ENCODE measurements around the gene SHROOM1. TPM values are rescaled to one million over a fixed set of nuclear protein-coding genes. Genes with fewer than 3 reads are reported as not detected.
"Not testable (repeated sequence)": the region's sequence is repeated elsewhere in the genome, so short reads cannot be mapped to it uniquely, and the experiment has no call there.

SHROOM1 gene
- total RNA-seq, 1 experiment from 2014 or later, result 16.4 TPM

- no peaks in the 10 kb centered on the region for H3K36me3 ChIP-seq
- no peaks in the 10 kb centered on the region for H3K9me3 ChIP-seq
- H3K27me3 ChIP-seq, result no peaks in the 10 kb centered on the region
- no peak overlapping the region for H3K4me3 ChIP-seq
- DNase-seq, result no peak
Observed at GRCh38 chr5:132859889-132860437, 29.5 kb upstream of the SHROOM1 start.

GRCh38 chr5:132856011-132856410 is 25.6 kb upstream of the SHROOM1 start:
- Histone ChIP-seq H3K36me3 (no peaks in the 10 kb centered on the region), H3K27me3 (no peaks in the 10 kb centered on the region), H3K4me3 (no peak overlapping the region), H3K9me3 (no peaks in the 10 kb centered on the region)
- DNase-seq, result no peak

DNA sequence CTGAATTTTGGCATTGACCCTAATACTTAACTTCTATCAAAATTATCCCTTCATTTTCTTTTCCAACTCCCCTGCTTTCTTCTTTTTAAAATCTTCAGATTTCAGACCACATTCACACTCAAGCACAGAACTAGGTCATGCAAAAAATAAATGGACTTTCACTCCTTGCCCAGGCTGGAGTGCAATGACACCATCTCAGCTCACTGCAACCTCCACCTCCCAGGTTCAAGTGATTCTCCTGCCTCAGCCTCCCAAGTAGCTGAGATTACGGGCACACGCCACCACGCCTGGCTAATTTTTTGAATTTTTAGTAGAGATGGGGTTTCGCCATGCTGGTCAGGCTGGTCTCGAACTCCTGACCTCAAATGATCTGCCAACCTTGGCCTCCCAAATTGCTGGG is 24.5 kb upstream of the SHROOM1 start:
- not testable (repeated sequence) for H3K9me3 ChIP-seq, H3K4me3 ChIP-seq, H3K27me3 ChIP-seq, DNase-seq, H3K36me3 ChIP-seq

DNA sequence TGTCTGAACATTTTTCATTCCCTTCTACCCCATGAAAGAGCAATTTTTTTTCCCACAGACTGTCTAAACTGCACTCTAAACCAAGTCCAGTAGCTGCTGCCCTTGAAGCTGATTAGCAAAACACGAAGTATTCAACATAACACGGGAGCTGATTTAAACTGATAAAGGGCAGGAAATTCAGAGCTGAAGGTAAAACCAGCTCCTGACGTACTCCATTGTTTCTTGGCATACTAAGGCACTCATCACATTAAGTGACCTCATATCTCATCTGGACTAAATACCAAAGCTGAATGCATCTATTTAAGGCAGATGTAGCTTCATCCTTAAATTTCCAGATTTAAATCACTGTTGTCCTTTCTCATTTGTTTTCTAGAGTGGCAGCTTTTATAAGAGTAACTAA is 23.9 kb upstream of the SHROOM1 start:
- no peaks in the 10 kb centered on the region for H3K9me3 ChIP-seq
- H3K4me3 ChIP-seq, result no peak overlapping the region
- no peak for DNase-seq
- H3K36me3 ChIP-seq, result no peaks in the 10 kb centered on the region
- no peaks in the 10 kb centered on the region for H3K27me3 ChIP-seq

DNA sequence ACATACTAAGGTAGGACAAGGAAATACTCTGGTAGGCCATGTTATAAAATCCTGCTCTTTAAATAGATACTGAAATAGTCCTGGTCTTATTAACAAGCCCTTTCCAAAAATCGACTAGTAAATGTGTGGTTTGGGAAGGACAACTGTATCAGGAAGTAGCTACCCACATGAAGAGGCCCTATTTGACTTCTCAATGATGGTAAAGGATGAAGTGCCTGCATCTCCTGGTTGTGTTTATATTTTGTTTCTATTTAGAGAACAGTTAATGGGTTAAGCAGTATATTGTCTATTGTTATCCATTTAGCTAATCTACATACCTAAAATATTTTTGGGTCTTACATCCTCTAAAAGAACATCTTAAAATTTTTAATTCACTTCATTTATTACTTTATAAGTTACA is 23.3 kb upstream of the SHROOM1 start:
- H3K27me3 ChIP-seq, result no peaks in the 10 kb centered on the region
- no peaks in the 10 kb centered on the region for H3K9me3 ChIP-seq
- H3K4me3 ChIP-seq, result no peak overlapping the region
- H3K36me3 ChIP-seq, result no peaks in the 10 kb centered on the region
- no peak for DNase-seq

DNA sequence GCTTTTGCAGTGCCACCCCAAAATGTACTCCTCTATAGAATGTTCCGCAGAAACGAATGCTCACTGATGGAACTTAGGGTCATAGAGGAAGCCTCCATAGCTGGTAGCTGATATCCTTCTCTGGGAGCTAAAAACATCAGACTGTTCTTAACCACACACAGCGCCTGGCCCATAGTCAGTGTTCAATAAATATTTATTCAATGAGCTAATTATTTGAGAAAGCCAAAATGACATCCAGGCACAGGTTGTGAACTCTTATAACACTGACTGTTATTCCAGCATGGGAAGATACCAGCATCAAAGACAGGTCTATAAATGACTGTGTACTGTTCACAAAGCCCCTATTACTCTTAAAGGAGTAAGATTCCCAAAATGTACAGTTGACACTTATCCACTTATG is 22.9 kb upstream of the SHROOM1 start:
- no peak for DNase-seq
- Histone ChIP-seq H3K27me3 (no peaks in the 10 kb centered on the region), H3K36me3 (no peaks in the 10 kb centered on the region), H3K9me3 (no peaks in the 10 kb centered on the region), H3K4me3 (no peak overlapping the region)

DNA sequence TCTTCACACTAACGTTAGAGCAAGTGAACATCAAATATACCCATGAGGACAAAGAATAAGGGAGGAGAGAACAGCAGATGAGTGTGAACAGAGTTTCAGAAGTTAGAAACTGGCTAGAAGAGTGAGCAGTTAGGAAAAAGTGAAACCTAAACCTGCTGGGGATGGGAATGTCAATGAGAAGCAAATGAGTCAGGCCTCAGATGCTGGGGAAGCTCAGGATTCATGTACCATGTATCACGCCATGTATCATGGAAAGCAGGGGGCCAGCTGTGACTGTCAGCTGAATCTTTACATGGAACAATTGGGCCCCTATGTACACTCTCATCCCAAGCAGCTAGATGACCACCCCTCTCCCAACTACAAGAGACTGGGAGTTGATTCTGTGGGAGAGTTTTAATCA is 19.6 kb upstream of the SHROOM1 start:
- Histone ChIP-seq H3K36me3 (no peaks in the 10 kb centered on the region), H3K9me3 (no peaks in the 10 kb centered on the region), H3K27me3 (no peaks in the 10 kb centered on the region), H3K4me3 (no peak overlapping the region)
- no peak for DNase-seq

- DNase-seq, result no peak
- Histone ChIP-seq H3K9me3 (no peaks in the 10 kb centered on the region), H3K36me3 (no peaks in the 10 kb centered on the region), H3K4me3 (no peak overlapping the region), H3K27me3 (no peaks in the 10 kb centered on the region)
Observed at GRCh38 chr5:132849347-132849746, 18.9 kb upstream of the SHROOM1 start.

GRCh38 chr5:132848270-132848669 is 17.8 kb upstream of the SHROOM1 start:
- H3K36me3 ChIP-seq, result no peaks in the 10 kb centered on the region
- H3K27me3 ChIP-seq, result no peaks in the 10 kb centered on the region
- H3K4me3 ChIP-seq, result no peak overlapping the region
- no peaks in the 10 kb centered on the region for H3K9me3 ChIP-seq
- no peak for DNase-seq

DNA sequence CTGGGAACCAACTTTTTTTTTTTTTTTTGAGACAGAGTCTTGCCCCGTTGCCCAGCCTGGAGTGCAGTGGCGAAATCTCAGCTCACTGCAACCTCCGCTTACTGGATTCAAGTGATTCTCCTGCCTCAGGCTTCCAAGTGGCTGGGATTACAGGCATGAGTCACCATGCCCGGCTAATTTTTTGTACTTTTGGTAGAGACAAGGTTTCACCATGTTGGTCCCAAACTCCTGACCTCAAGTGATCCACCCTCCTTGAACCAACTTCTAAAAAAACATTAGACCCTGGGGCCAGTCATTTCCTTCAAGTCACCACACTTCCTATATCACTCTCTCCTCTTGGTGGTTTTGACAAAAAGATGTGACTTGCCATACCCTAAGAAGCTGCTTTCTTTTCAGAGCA is 10.9 kb upstream of the SHROOM1 start:
- Histone ChIP-seq H3K27me3 (no peaks in the 10 kb centered on the region), H3K4me3 (no peak overlapping the region), H3K36me3 (no peaks in the 10 kb centered on the region), H3K9me3 (no peaks in the 10 kb centered on the region)
- DNase-seq, result peak; percentile 66

- no peak for DNase-seq
- Histone ChIP-seq H3K36me3 (no peaks in the 10 kb centered on the region), H3K9me3 (no peaks in the 10 kb centered on the region), H3K4me3 (no peak overlapping the region), H3K27me3 (no peaks in the 10 kb centered on the region)
Observed at GRCh38 chr5:132840896-132841295, 10.4 kb upstream of the SHROOM1 start.

- no peak for DNase-seq
- no peak overlapping the region for H3K4me3 ChIP-seq
- no peaks in the 10 kb centered on the region for H3K36me3 ChIP-seq
- no peaks in the 10 kb centered on the region for H3K27me3 ChIP-seq
- no peaks in the 10 kb centered on the region for H3K9me3 ChIP-seq
Observed at GRCh38 chr5:132840313-132840712, 9.9 kb upstream of the SHROOM1 start.

- no peaks in the 10 kb centered on the region for H3K36me3 ChIP-seq
- H3K27me3 ChIP-seq, result no peaks in the 10 kb centered on the region
- DNase-seq, result no peak
- no peaks in the 10 kb centered on the region for H3K9me3 ChIP-seq
- no peak overlapping the region for H3K4me3 ChIP-seq
Observed at GRCh38 chr5:132839426-132840301, 9.2 kb upstream of the SHROOM1 start.

- Histone ChIP-seq H3K9me3 (no peaks in the 10 kb centered on the region), H3K27me3 (no peaks in the 10 kb centered on the region), H3K36me3 (no peaks in the 10 kb centered on the region), H3K4me3 (no peak overlapping the region)
- DNase-seq, result no peak
Observed at GRCh38 chr5:132838516-132839282, 8.3 kb upstream of the SHROOM1 start.

DNA sequence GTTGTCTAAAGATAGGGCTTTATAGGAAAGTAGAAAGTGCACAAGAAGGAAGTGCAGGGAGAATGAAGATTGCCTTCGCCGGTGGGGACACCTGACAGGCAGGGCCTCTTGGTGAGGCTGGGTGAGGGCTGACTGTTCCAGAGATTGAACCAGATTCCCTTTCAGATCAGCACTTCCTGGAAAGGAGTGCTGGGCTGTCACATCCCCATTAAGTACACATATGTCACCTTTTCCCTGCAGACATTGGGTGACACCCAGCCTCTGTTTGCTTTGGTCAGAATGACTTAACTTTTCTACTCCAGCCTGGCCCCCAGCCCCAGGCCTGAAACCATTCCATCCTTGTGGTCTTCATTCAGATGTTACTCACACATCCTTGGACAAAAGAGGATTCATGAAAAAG is 7.4 kb upstream of the SHROOM1 start:
- H3K36me3 ChIP-seq, result no peaks in the 10 kb centered on the region
- H3K27me3 ChIP-seq, result no peaks in the 10 kb centered on the region
- H3K4me3 ChIP-seq, result no peak overlapping the region
- no peaks in the 10 kb centered on the region for H3K9me3 ChIP-seq
- DNase-seq, result no peak

GRCh38 chr5:132836852-132837251 is 6.4 kb upstream of the SHROOM1 start:
- no peak for DNase-seq
- no peaks in the 10 kb centered on the region for H3K36me3 ChIP-seq
- H3K4me3 ChIP-seq, result no peak overlapping the region
- no peaks in the 10 kb centered on the region for H3K9me3 ChIP-seq
- no peaks in the 10 kb centered on the region for H3K27me3 ChIP-seq

GRCh38 chr5:132834057-132834456 is 3.6 kb upstream of the SHROOM1 start:
- Histone ChIP-seq H3K9me3 (no peaks in the 10 kb centered on the region), H3K4me3 (no peak overlapping the region), H3K36me3 (no peaks in the 10 kb centered on the region; the same call in 1 of the 2 replicates), H3K27me3 (no peaks in the 10 kb centered on the region)
- DNase-seq, result no peak
